OCI-LY3 (cell line): ENCODE data around the gene ZCCHC14.

Experiments used
- H2AFZ ChIP-seq: fragments of 200-600, 300-600 bp; shearing (Covaris generic); 2 replicates; pipeline ENCODE4 v1.6.0; 2014; ENCODE audit warnings: antibody characterized with exemption, low read depth, low read length
- H3K27ac ChIP-seq: fragments of 200-600, 300-600 bp; sonication (generic); 2 replicates; pipeline ENCODE4 v1.5.1; 2014; ENCODE audit warnings: mild to moderate bottlenecking, low read length, moderate library complexity, mixed read lengths
- H3K27me3 ChIP-seq: fragments of 200-600, 300-600 bp; sonication (generic); 2 replicates; pipeline ENCODE4 v1.6.1; 2014; ENCODE audit warnings: low read depth, low read length, mixed read lengths
- H3K36me3 ChIP-seq: fragments of 200-600, 300-600 bp; sonication (generic); replicated peaks from 2 replicates; pipeline ENCODE3; 2014; ENCODE audit warnings: low read depth, low read length, mixed read lengths
- H3K4me1 ChIP-seq: fragments of 300-600, 200-600 bp; sonication (generic); 2 replicates; pipeline ENCODE4 v1.6.1; 2014; ENCODE audit warnings: low read length, mixed read lengths
- H3K4me2 ChIP-seq: fragments of 200-600, 300-600 bp; sonication (generic); 2 replicates; pipeline ENCODE4 v1.6.1; 2014; ENCODE audit warnings: low read length, mixed read lengths
- H3K4me3 ChIP-seq: fragments of 300-600, 200-600 bp; sonication (generic); 2 replicates; pipeline ENCODE4 v1.5.1; 2014; ENCODE audit warnings: antibody characterized with exemption, mild to moderate bottlenecking, low read length, moderate library complexity
- H3K79me2 ChIP-seq: fragments of 300-600, 200-600 bp; shearing (Covaris generic); 2 replicates; pipeline ENCODE4 v1.6.1; 2014; ENCODE audit warnings: mild to moderate bottlenecking, low read length, mixed read lengths
- H3K9ac ChIP-seq: fragments of 300-600, 200-600 bp; shearing (Covaris generic); 2 replicates; pipeline ENCODE4 v1.6.0; 2014; ENCODE audit warnings: mild to moderate bottlenecking, low read length, moderate library complexity
- H3K9me3 ChIP-seq: fragments of 200-600, 300-600 bp; shearing (Covaris generic); 2 replicates; pipeline ENCODE4 v1.6.1; 2014; ENCODE audit warnings: low read length, mixed read lengths; ENCODE audit not compliant: insufficient read depth
- H4K20me1 ChIP-seq: fragments of 200-600, 300-600 bp; sonication (generic); 2 replicates; pipeline ENCODE4 v1.6.1; 2016; ENCODE audit warnings: low read length, mixed read lengths; ENCODE audit not compliant: insufficient read depth
- CTCF ChIP-seq: fragments of 200-600, 300-600 bp; sonication (generic); IDR thresholded peaks from 2 replicates; pipeline ENCODE4 v1.5.1; 2014; ENCODE audit warnings: antibody characterized with exemption, low read length, low read depth
- EZH2phosphoT487 ChIP-seq: fragments of 200-600 bp; shearing (Covaris generic); IDR thresholded peaks from 2 replicates; pipeline ENCODE4 v1.6.1; 2018; ENCODE audit warnings: antibody characterized with exemption, mixed run types, low read depth

The ZCCHC14 gene

GRCh38 chr16:87437327-87437726 lies 55.5 kb downstream of the ZCCHC14 start:
- Histone ChIP-seq H3K27ac (no peak overlapping the region), H3K9me3 (no peaks in the 10 kb centered on the region), H3K79me2 (no peaks in the 10 kb centered on the region), H3K27me3 (no peaks in the 10 kb centered on the region), H3K4me2 (no peak overlapping the region), H4K20me1 (no peaks in the 10 kb centered on the region), H3K4me3 (no peak overlapping the region), H3K4me1 (no peaks in the 10 kb centered on the region), H2AFZ (no peak overlapping the region), H3K36me3 (no peaks in the 10 kb centered on the region), H3K9ac (no peak overlapping the region)
- no peak for TF ChIP-seq CTCF
- no peak for TF ChIP-seq EZH2phosphoT487

DNA sequence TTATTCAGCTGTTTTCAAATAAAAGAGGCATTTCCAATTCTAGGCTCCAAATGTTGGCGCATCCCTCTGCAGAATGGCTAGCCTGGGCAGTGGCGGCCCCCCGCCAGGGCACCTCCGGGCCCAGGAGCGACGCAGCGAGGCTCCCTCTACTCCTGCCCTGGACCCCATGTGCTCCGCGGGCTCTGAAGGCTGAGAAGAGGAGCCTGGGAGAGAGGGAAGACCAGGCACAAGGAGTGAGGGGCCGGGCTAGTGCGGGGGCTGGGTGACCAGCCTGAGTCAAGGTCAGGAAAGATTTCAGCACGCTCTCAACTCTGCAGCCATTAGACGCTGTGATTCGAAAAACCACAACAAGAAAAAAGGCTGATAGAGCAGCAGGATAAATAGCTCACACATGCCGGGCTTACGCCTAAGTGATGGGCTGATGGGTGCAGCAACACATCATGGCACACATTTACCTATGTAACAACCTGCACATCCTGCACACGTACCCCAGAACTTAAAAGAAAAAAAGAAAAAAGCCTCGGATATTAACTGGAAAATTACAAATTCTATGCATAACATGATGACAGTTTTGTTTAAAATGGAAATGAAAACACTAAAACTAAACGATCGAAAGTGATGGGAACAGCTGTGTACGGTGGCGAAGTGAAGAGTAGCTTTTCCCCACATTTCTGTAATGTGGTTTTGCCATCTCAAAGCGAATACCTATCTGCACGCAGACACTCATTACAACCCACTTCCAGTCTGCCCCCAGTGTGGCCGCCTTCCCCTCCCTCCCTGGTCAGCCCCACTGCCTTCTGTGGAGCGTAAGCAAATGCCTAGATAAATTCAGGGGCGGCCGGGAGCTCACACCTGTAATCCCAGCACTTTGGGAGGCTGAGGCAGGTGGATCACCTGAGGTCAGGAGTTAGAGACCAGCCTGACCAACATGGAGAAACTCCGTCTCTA lies 56.3 kb downstream of the ZCCHC14 start:
- Histone ChIP-seq H3K79me2 (no peaks in the 10 kb centered on the region), H4K20me1 (no peaks in the 10 kb centered on the region), H3K27ac (no peak overlapping the region), H3K9ac (no peak overlapping the region), H2AFZ (no peak overlapping the region), H3K4me1 (no peaks in the 10 kb centered on the region), H3K9me3 (no peaks in the 10 kb centered on the region), H3K4me2 (no peak overlapping the region), H3K36me3 (no peaks in the 10 kb centered on the region), H3K4me3 (no peak overlapping the region), H3K27me3 (no peaks in the 10 kb centered on the region)
- TF ChIP-seq EZH2phosphoT487, result no peak
- TF ChIP-seq CTCF, result no peak

GRCh38 chr16:87435372-87436224 lies 57.2 kb downstream of the ZCCHC14 start:
- no peaks in the 10 kb centered on the region for H3K9me3 ChIP-seq
- H4K20me1 ChIP-seq, result no peaks in the 10 kb centered on the region
- no peak overlapping the region for H3K4me2 ChIP-seq
- no peaks in the 10 kb centered on the region for H3K79me2 ChIP-seq
- no peak for TF ChIP-seq EZH2phosphoT487
- TF ChIP-seq CTCF, result no peak
- no peak overlapping the region for H3K9ac ChIP-seq
- H3K36me3 ChIP-seq, result no peaks in the 10 kb centered on the region
- H2AFZ ChIP-seq, result no peak overlapping the region
- H3K27me3 ChIP-seq, result no peaks in the 10 kb centered on the region
- no peak overlapping the region for H3K4me3 ChIP-seq
- no peaks in the 10 kb centered on the region for H3K4me1 ChIP-seq
- H3K27ac ChIP-seq, result no peak overlapping the region

- Histone ChIP-seq H3K27me3 (no peaks in the 10 kb centered on the region), H4K20me1 (no peaks in the 10 kb centered on the region), H3K27ac (no peak overlapping the region)
These were observed 58.6 kb downstream of the ZCCHC14 start for GRCh38 chr16:87434146-87434667.

More at GRCh38 chr16:87434146-87434667, 58.6 kb downstream of the ZCCHC14 start:
- Histone ChIP-seq H3K36me3 (no peaks in the 10 kb centered on the region), H3K4me1 (no peaks in the 10 kb centered on the region), H3K4me2 (no peak overlapping the region), H3K4me3 (no peak overlapping the region), H2AFZ (no peak overlapping the region), H3K9me3 (no peaks in the 10 kb centered on the region), H3K79me2 (no peaks in the 10 kb centered on the region), H3K9ac (no peak overlapping the region)
- no peak for TF ChIP-seq EZH2phosphoT487
- no peak for TF ChIP-seq CTCF
